Skeletal muscle tissue (tissue), 4 donors: ENCODE measurements around the gene ISL1. TPM values are rescaled to one million over a fixed set of nuclear protein-coding genes. Genes with fewer than 3 reads are reported as not detected.

Source experiments
- H3K27ac ChIP-seq: one replicate; pipeline ENCODE4 v1.7.0; 2013; ENCODE audit warnings: mild to moderate bottlenecking, low read depth, low read length, inconsistent platforms
- H3K27me3 ChIP-seq, 3 donors: one replicate each; pipeline ENCODE4 v1.7.0; 2013; ENCODE audit warnings: low read length in 3 of 3; ENCODE audit not compliant: control insufficient read depth in 3 of 3, insufficient read depth in 3 of 3
- H3K36me3 ChIP-seq, 3 donors: one replicate each; pipeline ENCODE4 v1.7.0; 2013; ENCODE audit warnings: low read length in 3 of 3; ENCODE audit not compliant: control insufficient read depth in 3 of 3, insufficient read depth in 3 of 3
- H3K4me1 ChIP-seq, 3 donors: one replicate each; pipeline ENCODE4 v1.7.0; 2013; ENCODE audit warnings: low read length in 3 of 3, mild to moderate bottlenecking in 3 of 3; ENCODE audit not compliant: control insufficient read depth in 3 of 3, insufficient read depth in 3 of 3
- H3K4me3 ChIP-seq, 3 donors: one replicate each; pipeline ENCODE4 v1.7.0; 2013; ENCODE audit warnings: low read length in 3 of 3
- H3K9ac ChIP-seq, 3 donors: one replicate each; pipeline ENCODE4 v1.7.0; 2013; ENCODE audit warnings: low read length in 3 of 3, mild to moderate bottlenecking in 3 of 3, moderate library complexity in 2 of 3, low read depth in 1 of 3
- H3K9me3 ChIP-seq, 3 donors: one replicate each; pipeline ENCODE4 v1.7.0; 2013; ENCODE audit warnings: low read length in 3 of 3; ENCODE audit not compliant: control insufficient read depth in 3 of 3
- total RNA-seq: library from RNA; depleted of rRNA; stranded (reverse); fragments of >200 nt; gene quantifications from one replicate; pipeline ENCODE4 v1.2.3, GENCODE V29; 2014
- donor health status: Osteomylitis.

ISL1 gene
- total RNA-seq, 1 donor from 2014 or later: 0.52 TPM

- H3K9ac ChIP-seq: no peak overlapping the region
- H3K27ac ChIP-seq: no peak overlapping the region
- H3K4me1 ChIP-seq: no peaks in the 10 kb centered on the region
- no peaks in the 10 kb centered on the region for H3K36me3 ChIP-seq
- no peak overlapping the region for H3K4me3 ChIP-seq
- peaks cover 32 to 65% (median 45%) of the 10 kb centered on the region in 3 donors for H3K27me3 ChIP-seq
- H3K9me3 ChIP-seq: no peaks in the 10 kb centered on the region
These were observed 12.0 kb downstream of the ISL1 start for GRCh38 chr5:51395245-51395644.

GRCh38 chr5:51395666-51396356 is 12.6 kb downstream of the ISL1 start:
- no peak overlapping the region for H3K4me3 ChIP-seq
- H3K27ac ChIP-seq: no peak overlapping the region
- no peaks in the 10 kb centered on the region for H3K9me3 ChIP-seq
- no peaks in the 10 kb centered on the region for H3K4me1 ChIP-seq
- peaks cover 31 to 60% (median 41%) of the 10 kb centered on the region in 3 donors for H3K27me3 ChIP-seq
- no peak overlapping the region for H3K9ac ChIP-seq
- H3K36me3 ChIP-seq: no peaks in the 10 kb centered on the region

- Histone ChIP-seq H3K27ac (no peak overlapping the region), H3K4me1 (no peaks in the 10 kb centered on the region), H3K27me3 (peaks cover 26 to 54% (median 33%) of the 10 kb centered on the region in 3 donors), H3K9me3 (no peaks in the 10 kb centered on the region), H3K36me3 (no peaks in the 10 kb centered on the region), H3K9ac (no peak overlapping the region), H3K4me3 (no peak overlapping the region)
These were observed 13.5 kb downstream of the ISL1 start for GRCh38 chr5:51396797-51397196.

GRCh38 chr5:51397996-51398395 is 14.7 kb downstream of the ISL1 start:
- Histone ChIP-seq H3K9me3 (no peaks in the 10 kb centered on the region), H3K4me1 (no peaks in the 10 kb centered on the region), H3K9ac (no peak overlapping the region), H3K36me3 (no peaks in the 10 kb centered on the region), H3K27ac (no peak overlapping the region), H3K4me3 (no peak overlapping the region), H3K27me3 (peaks cover 26 to 48% (median 33%) of the 10 kb centered on the region in 3 donors)

GRCh38 chr5:51398875-51399642 is 15.8 kb downstream of the ISL1 start:
- Histone ChIP-seq H3K9me3 (no peaks in the 10 kb centered on the region), H3K4me3 (no peak overlapping the region), H3K4me1 (no peaks in the 10 kb centered on the region), H3K9ac (no peak overlapping the region), H3K27ac (no peak overlapping the region), H3K27me3 (peaks cover 26 to 45% (median 31%) of the 10 kb centered on the region in 3 donors), H3K36me3 (no peaks in the 10 kb centered on the region)

GRCh38 chr5:51399643-51400006 is 16.4 kb downstream of the ISL1 start:
- H3K27me3 ChIP-seq: peaks cover 26 to 43% (median 30%) of the 10 kb centered on the region in 3 donors
- no peak overlapping the region for H3K4me3 ChIP-seq
- no peak overlapping the region for H3K27ac ChIP-seq
- H3K4me1 ChIP-seq: no peaks in the 10 kb centered on the region
- no peaks in the 10 kb centered on the region for H3K9me3 ChIP-seq
- H3K36me3 ChIP-seq: no peaks in the 10 kb centered on the region
- no peak overlapping the region for H3K9ac ChIP-seq

- H3K36me3 ChIP-seq: no peaks in the 10 kb centered on the region
- H3K4me3 ChIP-seq: no peak overlapping the region
- peaks cover under 1 to 11% (median 6%) of the 10 kb centered on the region in 3 donors for H3K27me3 ChIP-seq
These were observed 21.0 kb downstream of the ISL1 start for GRCh38 chr5:51404255-51404654.

GRCh38 chr5:51411921-51412325 is 28.7 kb downstream of the ISL1 start:
- Histone ChIP-seq H3K36me3 (no peaks in the 10 kb centered on the region), H3K9ac (no peak overlapping the region), H3K4me1 (no peaks in the 10 kb centered on the region), H3K4me3 (no peak overlapping the region), H3K27ac (no peak overlapping the region), H3K27me3 (peaks cover 0 to 4% (median 0%) of the 10 kb centered on the region in 3 donors), H3K9me3 (no peaks in the 10 kb centered on the region)

More at GRCh38 chr5:51404255-51404654, 21.0 kb downstream of the ISL1 start:
- no peaks in the 10 kb centered on the region for H3K9me3 ChIP-seq
- no peak overlapping the region for H3K27ac ChIP-seq
- H3K9ac ChIP-seq: no peak overlapping the region
- H3K4me1 ChIP-seq: no peaks in the 10 kb centered on the region

- H3K36me3 ChIP-seq: no peaks in the 10 kb centered on the region
- no peak overlapping the region for H3K9ac ChIP-seq
- H3K4me1 ChIP-seq: no peaks in the 10 kb centered on the region
- H3K27me3 ChIP-seq: peaks cover 0 to 7% (median 0%) of the 10 kb centered on the region in 3 donors
- no peaks in the 10 kb centered on the region for H3K9me3 ChIP-seq
- no peak overlapping the region for H3K27ac ChIP-seq
- H3K4me3 ChIP-seq: no peak overlapping the region
These were observed 31.3 kb downstream of the ISL1 start for GRCh38 chr5:51414516-51414915.

- Histone ChIP-seq H3K36me3 (no peaks in the 10 kb centered on the region), H3K9me3 (no peaks in the 10 kb centered on the region), H3K27me3 (peaks cover 0 to 7% (median 0%) of the 10 kb centered on the region in 3 donors), H3K4me3 (no peak overlapping the region), H3K4me1 (no peaks in the 10 kb centered on the region), H3K27ac (no peak overlapping the region), H3K9ac (no peak overlapping the region)
These were observed 32.9 kb downstream of the ISL1 start for GRCh38 chr5:51416149-51416548.
